ENCODE measurements around the gene POU3F1. TPM values are rescaled to one million over a fixed set of nuclear protein-coding genes. Genes with fewer than 3 reads are reported as not detected.
A peak's percentile ranks its signal among the peaks of the same experiment; 100 is the strongest.

Gene POU3F1
- total RNA-seq, 4 donors from 2014 or later: 2.1 to 4.5 (median 2.8) TPM

DNA sequence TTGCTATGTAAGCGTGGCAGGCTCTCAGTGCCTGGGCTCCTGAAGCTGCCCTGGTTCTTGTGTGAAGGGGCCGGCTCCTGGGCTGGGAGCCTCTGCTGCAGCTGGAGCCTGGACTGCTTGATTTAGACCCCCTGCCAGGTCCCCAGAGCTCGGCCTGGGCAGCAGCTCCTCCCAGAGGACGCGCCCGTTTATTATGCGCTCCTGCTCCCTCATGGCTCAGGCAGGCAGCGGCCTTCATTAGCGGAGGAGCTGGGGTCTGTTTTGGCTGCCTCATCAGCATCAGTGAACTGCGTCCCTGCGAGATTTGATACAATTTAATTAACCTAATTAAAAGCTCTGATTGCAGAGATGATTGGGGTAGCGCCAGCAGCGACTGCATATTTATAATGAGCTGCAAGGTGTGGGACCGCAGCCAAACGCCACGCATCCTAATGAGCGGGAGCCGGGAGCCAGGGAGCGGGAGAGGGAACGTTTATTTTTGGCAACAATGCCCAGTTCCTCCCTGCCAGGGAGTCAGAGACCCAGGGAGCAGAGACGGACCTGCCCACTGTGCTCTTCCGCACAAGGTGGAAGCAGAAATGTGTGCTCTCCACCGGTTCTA lies 17.4 kb downstream of the POU3F1 start:
- no peak for DNase-seq
- Histone ChIP-seq H3K36me3 (peaks cover under 1 to 24% (median 3%) of the 10 kb centered on the region in 3 donors), H3K27me3 (no peaks in the 10 kb centered on the region), H3K4me3 (peak overlapping the region in 1 of 4 donors; percentile 26), H3K27ac (peak overlapping the region; percentile 79 to 86 (median 84)), H3K4me1 (peaks cover 45 to 72% (median 62%) of the 10 kb centered on the region in 3 donors), H3K9me3 (no peaks in the 10 kb centered on the region)
- no peak for TF ChIP-seq POLR2A (IDR thresholded peaks at IDR 0.05)
- TF ChIP-seq, protein P1, sequence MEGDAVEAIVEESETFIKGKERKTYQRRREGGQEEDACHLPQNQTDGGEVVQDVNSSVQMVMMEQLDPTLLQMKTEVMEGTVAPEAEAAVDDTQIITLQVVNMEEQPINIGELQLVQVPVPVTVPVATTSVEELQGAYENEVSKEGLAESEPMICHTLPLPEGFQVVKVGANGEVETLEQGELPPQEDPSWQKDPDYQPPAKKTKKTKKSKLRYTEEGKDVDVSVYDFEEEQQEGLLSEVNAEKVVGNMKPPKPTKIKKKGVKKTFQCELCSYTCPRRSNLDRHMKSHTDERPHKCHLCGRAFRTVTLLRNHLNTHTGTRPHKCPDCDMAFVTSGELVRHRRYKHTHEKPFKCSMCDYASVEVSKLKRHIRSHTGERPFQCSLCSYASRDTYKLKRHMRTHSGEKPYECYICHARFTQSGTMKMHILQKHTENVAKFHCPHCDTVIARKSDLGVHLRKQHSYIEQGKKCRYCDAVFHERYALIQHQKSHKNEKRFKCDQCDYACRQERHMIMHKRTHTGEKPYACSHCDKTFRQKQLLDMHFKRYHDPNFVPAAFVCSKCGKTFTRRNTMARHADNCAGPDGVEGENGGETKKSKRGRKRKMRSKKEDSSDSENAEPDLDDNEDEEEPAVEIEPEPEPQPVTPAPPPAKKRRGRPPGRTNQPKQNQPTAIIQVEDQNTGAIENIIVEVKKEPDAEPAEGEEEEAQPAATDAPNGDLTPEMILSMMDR (IDR thresholded peaks at IDR 0.05): no peak
- WGBS, 2 donors: 18 to 55% methylated on average over 4 to 14 of the region's 23 CpGs
- intact Hi-C loops (cut with DNase I): no loop called here

GRCh38 chr1:38028671-38029070 lies 17.9 kb downstream of the POU3F1 start:
- Histone ChIP-seq H3K27ac (peak overlapping the region; percentile 79 to 86 (median 84)), H3K4me3 (no peak overlapping the region), H3K9me3 (no peaks in the 10 kb centered on the region), H3K36me3 (peaks cover 3 to 29% (median 5%) of the 10 kb centered on the region in 3 donors), H3K27me3 (no peaks in the 10 kb centered on the region), H3K4me1 (peaks cover 45 to 72% (median 62%) of the 10 kb centered on the region in 3 donors)
- DNase-seq: no peak
- 43% methylated on average over 1 of the region's 2 CpGs; no CpG with 5 or more reads in 1 of the 2 donors for WGBS, 2 donors
- intact Hi-C loops (cut with DNase I): no loop called here
- TF ChIP-seq, protein P1 (IDR thresholded peaks at IDR 0.05): no peak
- TF ChIP-seq POLR2A (IDR thresholded peaks at IDR 0.05): no peak

- Histone ChIP-seq H3K4me3 (peak overlapping the region in 3 of 4 donors; percentile 3 to 21 (median 3)), H3K27ac (peak overlapping the region; percentile 79 to 86 (median 84)), H3K9me3 (no peaks in the 10 kb centered on the region), H3K4me1 (peaks cover 45 to 72% (median 62%) of the 10 kb centered on the region in 3 donors), H3K36me3 (peaks cover 3 to 35% (median 11%) of the 10 kb centered on the region in 3 donors), H3K27me3 (no peaks in the 10 kb centered on the region)
- intact Hi-C loops (cut with DNase I): no loop called here
- no peak for DNase-seq
- WGBS, 2 donors: 24 to 67% methylated on average over 1 to 3 of the region's 3 CpGs
- no peak for TF ChIP-seq POLR2A (IDR thresholded peaks at IDR 0.05)
- TF ChIP-seq, protein P1 (IDR thresholded peaks at IDR 0.05): no peak
These were observed 18.4 kb downstream of the POU3F1 start for GRCh38 chr1:38028105-38028591.

- intact Hi-C loops (cut with DNase I): no loop called here
These were observed 19.1 kb downstream of the POU3F1 start for GRCh38 chr1:38027201-38028104.

More at GRCh38 chr1:38027201-38028104, 19.1 kb downstream of the POU3F1 start:
- H3K4me3 ChIP-seq: peak overlapping the region in 3 of 4 donors; percentile 3 to 21 (median 3)
- no peak for TF ChIP-seq POLR2A (IDR thresholded peaks at IDR 0.05)
- TF ChIP-seq, protein P1 (IDR thresholded peaks at IDR 0.05): no peak
- peaks cover 3 to 42% (median 18%) of the 10 kb centered on the region in 3 donors for H3K36me3 ChIP-seq
- no peak for DNase-seq
- H3K27ac ChIP-seq: peak overlapping the region; percentile 79 to 86 (median 84)
- no peaks in the 10 kb centered on the region for H3K27me3 ChIP-seq
- no peaks in the 10 kb centered on the region for H3K9me3 ChIP-seq
- peaks cover 45 to 72% (median 62%) of the 10 kb centered on the region in 3 donors for H3K4me1 ChIP-seq
- 27 to 44% methylated on average over 11 of the region's 19 CpGs for WGBS, 2 donors

All from esophagus squamous epithelium (tissue), 5 donors.